Epithelial cell of esophagus (primary cell): ENCODE measurements around the gene AOAH.
"Not testable (repeated sequence)": the region's sequence is repeated elsewhere in the genome, so short reads cannot be mapped to it uniquely, and the experiment has no call there.

Source experiments
- DNase-seq: peaks from one replicate; pipeline ENCODE4 v3.0.0; 2010; ENCODE audit warnings: low read depth
- H3K4me3 ChIP-seq: 2 replicates; pipeline ENCODE4 v1.5.1; 2011; ENCODE audit warnings: mild to moderate bottlenecking, low read length, control low read depth
- TF ChIP-seq, protein P1 (sequence below): IDR thresholded peaks from 2 replicates; pipeline ENCODE4 v1.5.1; 2011; ENCODE audit warnings: low read depth, mild to moderate bottlenecking, low read length, control low read depth, inconsistent platforms; ENCODE audit not compliant: insufficient read depth; ENCODE audit errors: missing control alignments

Gene AOAH

GRCh38 chr7:36507475-36508440, 216.5 kb downstream of the AOAH start:
- TF ChIP-seq, protein P1, sequence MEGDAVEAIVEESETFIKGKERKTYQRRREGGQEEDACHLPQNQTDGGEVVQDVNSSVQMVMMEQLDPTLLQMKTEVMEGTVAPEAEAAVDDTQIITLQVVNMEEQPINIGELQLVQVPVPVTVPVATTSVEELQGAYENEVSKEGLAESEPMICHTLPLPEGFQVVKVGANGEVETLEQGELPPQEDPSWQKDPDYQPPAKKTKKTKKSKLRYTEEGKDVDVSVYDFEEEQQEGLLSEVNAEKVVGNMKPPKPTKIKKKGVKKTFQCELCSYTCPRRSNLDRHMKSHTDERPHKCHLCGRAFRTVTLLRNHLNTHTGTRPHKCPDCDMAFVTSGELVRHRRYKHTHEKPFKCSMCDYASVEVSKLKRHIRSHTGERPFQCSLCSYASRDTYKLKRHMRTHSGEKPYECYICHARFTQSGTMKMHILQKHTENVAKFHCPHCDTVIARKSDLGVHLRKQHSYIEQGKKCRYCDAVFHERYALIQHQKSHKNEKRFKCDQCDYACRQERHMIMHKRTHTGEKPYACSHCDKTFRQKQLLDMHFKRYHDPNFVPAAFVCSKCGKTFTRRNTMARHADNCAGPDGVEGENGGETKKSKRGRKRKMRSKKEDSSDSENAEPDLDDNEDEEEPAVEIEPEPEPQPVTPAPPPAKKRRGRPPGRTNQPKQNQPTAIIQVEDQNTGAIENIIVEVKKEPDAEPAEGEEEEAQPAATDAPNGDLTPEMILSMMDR, result no peak
- no peak overlapping the region for H3K4me3 ChIP-seq
- DNase-seq, result no peak

GRCh38 chr7:36506820-36507219, 217.5 kb downstream of the AOAH start:
- TF ChIP-seq, protein P1, result no peak
- peak; percentile 80 for DNase-seq
- no peak overlapping the region for H3K4me3 ChIP-seq

- TF ChIP-seq, protein P1, result no peak
- no peak overlapping the region for H3K4me3 ChIP-seq
- DNase-seq, result no peak
These were observed 218.0 kb downstream of the AOAH start for GRCh38 chr7:36506130-36506798.

DNA sequence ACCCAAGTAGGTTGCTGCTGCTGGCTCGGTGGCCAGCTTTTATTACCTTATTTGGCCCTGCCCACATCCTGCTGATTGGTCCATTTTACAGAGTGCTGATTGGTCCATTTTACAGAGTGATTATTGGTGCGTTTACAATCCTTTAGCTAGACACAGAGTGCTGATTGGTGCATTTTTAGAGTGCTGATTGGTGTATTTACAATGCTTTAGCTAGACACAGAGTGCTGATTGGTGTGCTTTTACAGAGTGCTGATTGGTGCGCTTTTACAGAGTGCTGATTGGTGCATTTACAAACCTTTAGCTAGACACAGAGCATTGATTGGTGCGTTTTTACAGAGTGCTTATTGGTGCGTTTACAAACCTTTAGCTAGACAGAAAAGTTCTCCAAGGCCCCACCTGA, 219.7 kb downstream of the AOAH start:
- not testable (repeated sequence) for DNase-seq, H3K4me3 ChIP-seq

GRCh38 chr7:36504216-36504615, 220.1 kb downstream of the AOAH start:
- not testable (repeated sequence) for H3K4me3 ChIP-seq, DNase-seq

GRCh38 chr7:36497775-36498174, 226.5 kb downstream of the AOAH start:
- H3K4me3 ChIP-seq, result no peak overlapping the region
- TF ChIP-seq, protein P1, result no peak
- peak; percentile 48 for DNase-seq

- peak; percentile 86 for DNase-seq
These were observed 227.1 kb downstream of the AOAH start for GRCh38 chr7:36497176-36497575.

GRCh38 chr7:36496576-36496975, 227.7 kb downstream of the AOAH start:
- peak; percentile 27 for DNase-seq
- no peak overlapping the region for H3K4me3 ChIP-seq
- TF ChIP-seq, protein P1, result no peak

More at GRCh38 chr7:36497176-36497575, 227.1 kb downstream of the AOAH start:
- not testable (repeated sequence) for H3K4me3 ChIP-seq
